ENCODE results near the gene AARSD1. TPM values are rescaled to one million over a fixed set of nuclear protein-coding genes. Genes with fewer than 3 reads are reported as not detected.
"Not testable (repeated sequence)": the region's sequence is repeated elsewhere in the genome, so short reads cannot be mapped to it uniquely, and the experiment has no call there.

Gene AARSD1, protein sequence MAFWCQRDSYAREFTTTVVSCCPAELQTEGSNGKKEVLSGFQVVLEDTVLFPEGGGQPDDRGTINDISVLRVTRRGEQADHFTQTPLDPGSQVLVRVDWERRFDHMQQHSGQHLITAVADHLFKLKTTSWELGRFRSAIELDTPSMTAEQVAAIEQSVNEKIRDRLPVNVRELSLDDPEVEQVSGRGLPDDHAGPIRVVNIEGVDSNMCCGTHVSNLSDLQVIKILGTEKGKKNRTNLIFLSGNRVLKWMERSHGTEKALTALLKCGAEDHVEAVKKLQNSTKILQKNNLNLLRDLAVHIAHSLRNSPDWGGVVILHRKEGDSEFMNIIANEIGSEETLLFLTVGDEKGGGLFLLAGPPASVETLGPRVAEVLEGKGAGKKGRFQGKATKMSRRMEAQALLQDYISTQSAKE
- 10 to 100 TPM; 60.3 to 70.4 TPM for total RNA-seq
- 10 to 100 TPM; 40.5 to 56.2 (median 45.2) TPM for polyA plus RNA-seq
- total RNA-seq = 2.7 to 6.9 (median 4.9) reads per million in 6 experiments

GRCh38 chr17:42964161-42964932, at the start of gene AARSD1:
TSS of gene AARSD1 (minus strand) at chr17:42964454. CDS start at chr17:42964440, 14 bp downstream.
- peak; percentile 79 to 95 (median 88) for DNase-seq
- H3K4me3 Mint-ChIP-seq = peak within 1 kb of the TSS; percentile 88 to 99 (median 96)
- H3K4me1 Mint-ChIP-seq = peaks cover 8 to 22% (median 20%) of the 10 kb centered on the region in 4 donors
- no peaks in the 10 kb centered on the region for H3K9me3 Mint-ChIP-seq
- H3K27ac Mint-ChIP-seq = peak within 1 kb of the TSS; percentile 91 to 99 (median 96)
- H3K27me3 Mint-ChIP-seq = peaks cover 0 to 2% (median 0%) of the 10 kb centered on the region in 5 donors
- H3K36me3 Mint-ChIP-seq = peaks cover 0 to 37% (median 8%) of the 10 kb centered on the region in 3 donors
- ATAC-seq = peak; percentile 97 to 98
- POLR2A ChIA-PET = interaction anchor here (0.5 to 2.2 kb wide), 9 partner anchors 15 to 753 kb away, joined by 3 to 11 read pairs (median 5); partner anchors contain the start of genes PTGES3L and RPL27

- DNase-seq (no peak), ATAC-seq (no peak)
- Mint-ChIP-seq H3K36me3 (peaks cover 0 to 42% (median 4%) of the 10 kb centered on the region in 3 donors), H3K27me3 (no peaks in the 10 kb centered on the region), H3K4me3 (no peak overlapping the region), H3K27ac (peak overlapping the region in 2 of 10 donors; percentile 43 to 63), H3K9me3 (no peaks in the 10 kb centered on the region), H3K4me1 (peaks cover 8 to 27% (median 22%) of the 10 kb centered on the region in 4 donors)
- POLR2A ChIA-PET = interaction anchor here (0.5 to 2.2 kb wide), 4 partner anchors 8 to 347 kb away, joined by 3 to 9 read pairs (median 3); partner anchors contain the start of gene VAT1
Observed at GRCh38 chr17:43013296-43013695, 49.0 kb upstream of the AARSD1 start.

GRCh38 chr17:43011728-43012472, 47.6 kb upstream of the AARSD1 start:
- Mint-ChIP-seq H3K4me1 (peaks cover 5 to 28% (median 26%) of the 10 kb centered on the region in 4 donors), H3K4me3 (no peak overlapping the region), H3K9me3 (no peaks in the 10 kb centered on the region), H3K27ac (peak overlapping the region in 2 of 10 donors; percentile 27 to 28), H3K36me3 (peaks cover 0 to 42% (median 4%) of the 10 kb centered on the region in 3 donors), H3K27me3 (no peaks in the 10 kb centered on the region)
- no peak for ATAC-seq
- POLR2A ChIA-PET = interaction anchor here (1.3 to 2.2 kb wide), 3 partner anchors 9 to 349 kb away, joined by 3 to 9 read pairs (median 3); partner anchors contain the start of gene VAT1
- DNase-seq = peak in 1 of 10 donors; percentile 52

- H3K4me3 Mint-ChIP-seq = peak overlapping the region in 2 of 10 donors; percentile 5 to 55
- peaks cover 0 to 42% (median 4%) of the 10 kb centered on the region in 3 donors for H3K36me3 Mint-ChIP-seq
Observed at GRCh38 chr17:43010667-43011308, 46.5 kb upstream of the AARSD1 start.

DNA sequence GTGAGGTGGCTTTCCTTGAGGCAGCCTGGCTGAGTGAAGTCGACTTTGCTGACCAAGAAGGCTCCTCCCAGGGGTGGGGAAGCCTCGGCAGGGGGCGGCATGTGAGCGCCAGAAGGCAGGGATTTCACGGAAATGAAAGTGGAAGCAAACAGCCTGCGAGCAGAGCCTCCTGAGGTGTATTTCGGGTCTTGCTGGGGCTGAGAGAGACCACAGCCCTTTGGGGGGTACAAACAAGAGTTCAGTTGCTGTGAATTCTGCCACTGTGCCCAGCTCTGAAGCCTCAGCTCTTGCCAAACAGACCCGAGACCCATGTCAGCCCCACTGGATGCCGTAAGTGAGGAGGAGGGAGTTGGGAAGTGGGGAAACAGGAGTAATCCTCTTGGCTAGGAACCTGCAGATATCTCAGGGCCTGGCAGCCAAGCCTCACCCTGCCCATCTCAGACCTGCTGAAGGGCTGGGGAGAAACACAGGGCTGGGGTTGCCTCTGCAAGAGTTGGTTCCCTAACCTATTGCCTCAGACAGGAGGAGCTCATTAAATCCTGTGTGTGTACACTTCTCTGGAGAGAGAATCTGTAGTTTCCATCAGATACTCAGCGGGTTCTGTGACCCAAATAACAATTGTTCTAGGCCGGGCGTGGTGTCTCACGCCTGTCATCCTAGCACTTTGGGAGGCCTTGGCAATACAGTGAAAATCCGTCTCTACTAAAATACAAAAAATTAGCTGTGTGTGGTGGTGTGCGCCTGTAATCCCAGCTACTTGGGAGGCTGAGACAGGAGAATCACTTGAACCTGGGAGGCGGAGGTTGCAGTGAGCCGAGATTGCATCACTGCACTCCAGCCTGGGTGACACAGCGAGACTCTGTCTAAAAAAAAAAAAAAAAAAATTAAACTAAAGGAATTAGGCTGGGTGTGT, 42.6 kb upstream of the AARSD1 start, which contains the start of gene IFI35:
Gene IFI35, plus strand, starts transcription at position 146 of the 913 bp plus-strand sequence. Its CDS starts 164 bp downstream, at position 310.
- ATAC-seq (peak; percentile 99), DNase-seq (peak; percentile 66 to 91 (median 82))
- POLR2A ChIA-PET = interaction anchor here (1.0 to 3.2 kb wide), 11 partner anchors 9 to 362 kb away, joined by 3 to 24 read pairs (median 8); partner anchors contain the start of genes NBR1, RPL27, TMEM106A and VAT1
- Mint-ChIP-seq H3K36me3 (peaks cover 0 to 35% (median 7%) of the 10 kb centered on the region in 3 donors), H3K9me3 (no peaks in the 10 kb centered on the region), H3K27ac (peak within 1 kb of the TSS; percentile 98 to 100 (median 99)), H3K4me3 (peak within 1 kb of the TSS; percentile 98 to 100 (median 99)), H3K27me3 (no peaks in the 10 kb centered on the region), H3K4me1 (peaks cover 8 to 35% (median 27%) of the 10 kb centered on the region in 4 donors)

More at GRCh38 chr17:43010667-43011308, 46.5 kb upstream of the AARSD1 start:
- Mint-ChIP-seq H3K9me3 (no peaks in the 10 kb centered on the region), H3K27me3 (no peaks in the 10 kb centered on the region), H3K4me1 (peaks cover 10 to 35% (median 33%) of the 10 kb centered on the region in 4 donors), H3K27ac (peak overlapping the region in 5 of 10 donors; percentile 8 to 62 (median 58))
- DNase-seq (no peak), ATAC-seq (no peak)
- POLR2A ChIA-PET = interaction anchor here (0.5 to 1.0 kb wide), 2 partner anchors 8 to 28 kb away, joined by 3 read pairs; no protein-coding TSS in a partner anchor

DNA sequence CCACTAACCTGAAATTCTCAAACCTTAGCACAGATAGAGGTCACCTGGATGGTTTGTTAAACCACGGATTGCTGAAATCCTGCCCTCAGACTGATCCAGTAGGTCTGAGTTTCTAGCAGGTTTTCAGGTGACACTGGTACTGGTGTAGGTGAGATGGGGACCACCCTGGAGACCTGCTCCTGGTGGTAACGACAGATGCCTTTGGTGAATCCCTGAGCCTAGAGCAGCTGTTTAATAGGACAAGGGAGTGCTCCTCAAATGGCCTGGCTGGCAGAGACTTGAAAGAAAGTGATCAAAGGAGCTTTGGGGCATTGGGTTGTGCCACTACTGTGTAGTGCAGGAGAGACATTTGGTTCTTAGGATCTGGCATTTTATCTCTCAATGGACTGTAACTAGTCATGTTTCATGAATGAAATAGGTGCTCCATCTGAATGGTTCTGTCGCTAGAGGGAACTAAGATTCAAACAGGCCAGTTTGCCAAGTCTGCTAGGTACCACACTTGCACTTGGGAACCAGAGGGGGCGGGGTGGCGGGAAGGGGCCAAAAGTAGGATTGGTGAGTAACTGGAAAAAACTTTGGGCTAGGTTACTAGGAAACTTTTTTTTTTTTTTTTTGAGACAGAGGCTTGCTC, 39.4 kb upstream of the AARSD1 start:
- H3K27ac Mint-ChIP-seq = peak overlapping the region in 6 of 10 donors; percentile 42 to 83 (median 66)

DNA sequence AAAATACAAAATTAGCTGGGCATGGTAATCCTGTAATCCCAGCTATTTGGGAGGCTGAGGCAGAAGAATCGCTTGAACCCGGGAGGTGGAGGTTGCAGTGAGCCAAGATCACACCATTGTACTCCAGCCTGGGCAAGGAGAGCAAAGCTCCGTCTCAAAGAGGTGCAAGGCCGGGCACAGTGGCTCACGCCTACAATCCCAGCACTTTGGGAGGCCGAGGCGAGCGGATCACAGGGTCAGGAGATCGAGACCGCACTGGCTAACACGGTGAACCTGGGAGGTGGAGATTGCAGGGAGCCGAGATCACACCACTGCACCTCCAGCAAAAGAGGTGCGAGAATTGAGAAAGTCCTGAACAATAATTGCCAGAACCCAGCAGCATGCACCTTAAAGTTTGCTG, 36.6 kb upstream of the AARSD1 start:
- DNase-seq, H3K27me3 Mint-ChIP-seq, ATAC-seq, H3K9me3 Mint-ChIP-seq: not testable (repeated sequence)
- H3K4me1 Mint-ChIP-seq = peaks cover 13 to 35% (median 27%) of the 10 kb centered on the region in 4 donors
- peak overlapping the region in 4 of 10 donors; percentile 40 to 81 (median 69) for H3K27ac Mint-ChIP-seq
- peak overlapping the region in 2 of 10 donors; percentile 10 to 22 for H3K4me3 Mint-ChIP-seq
- peaks cover 0 to 51% (median 18%) of the 10 kb centered on the region in 3 donors for H3K36me3 Mint-ChIP-seq
- POLR2A ChIA-PET = interaction anchor here (0.7 to 1.4 kb wide), 3 partner anchors 12 to 387 kb away, joined by 3 read pairs; no protein-coding TSS in a partner anchor

More for the DNA sequence above, 39.4 kb upstream of the AARSD1 start:
- no peak for DNase-seq
- H3K36me3 Mint-ChIP-seq = peaks cover 0 to 49% (median 18%) of the 10 kb centered on the region in 3 donors
- peaks cover 12 to 38% (median 32%) of the 10 kb centered on the region in 4 donors for H3K4me1 Mint-ChIP-seq
- H3K9me3 Mint-ChIP-seq = no peaks in the 10 kb centered on the region
- peak overlapping the region in 1 of 10 donors; percentile 33 for H3K4me3 Mint-ChIP-seq
- no peaks in the 10 kb centered on the region for H3K27me3 Mint-ChIP-seq
- no peak for ATAC-seq
- POLR2A ChIA-PET = no interaction called here

GRCh38 chr17:42999003-42999525, 34.8 kb upstream of the AARSD1 start:
- Mint-ChIP-seq H3K36me3 (peaks cover 0 to 48% (median 18%) of the 10 kb centered on the region in 3 donors), H3K27ac (peak overlapping the region; percentile 91 to 100 (median 99)), H3K4me1 (peaks cover 16 to 35% (median 27%) of the 10 kb centered on the region in 4 donors), H3K9me3 (no peaks in the 10 kb centered on the region), H3K27me3 (no peaks in the 10 kb centered on the region), H3K4me3 (peak overlapping the region; percentile 93 to 98 (median 96))
- POLR2A ChIA-PET = interaction anchor here (0.5 to 2.8 kb wide), 18 partner anchors 8 to 1310 kb away, joined by 3 to 44 read pairs (median 11); partner anchors contain the start of genes AARSD1, BRCA1, EIF1 and IFI35
- DNase-seq (no peak), ATAC-seq (no peak)
